ENCODE measurements around the gene MYO1D. TPM values are rescaled to one million over a fixed set of nuclear protein-coding genes. Genes with fewer than 3 reads are reported as not detected.

Gene MYO1D
- total and polyA plus RNA-seq, 4 donors = 4.5 to 22.9 (median 13.3) TPM

DNA sequence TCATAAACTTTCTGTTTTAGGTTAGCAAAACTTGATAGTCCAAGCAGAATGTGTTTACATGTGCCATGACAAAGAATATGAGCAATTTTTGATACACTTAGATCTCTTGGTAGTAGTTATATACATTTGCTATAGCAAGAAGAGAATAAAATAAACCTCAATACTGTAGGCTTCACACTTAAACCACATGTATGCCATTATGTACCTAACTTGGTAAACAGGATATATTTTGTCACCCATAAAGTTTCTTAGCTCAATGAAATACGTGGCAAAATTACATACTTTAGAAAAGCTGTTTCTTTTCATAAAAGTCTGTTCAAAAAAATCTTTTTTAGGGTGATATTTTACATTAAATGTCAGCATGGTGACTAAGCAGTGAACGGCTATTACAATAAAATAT, 184.7 kb downstream of the MYO1D start:
- Histone ChIP-seq H3K27me3 (ENCODE audit: control insufficient read depth in 4 of 4, insufficient read depth in 4 of 4, low read length in 3 of 4) (no peaks in the 10 kb centered on the region), H3K4me1 (ENCODE audit: control insufficient read depth in 4 of 4, insufficient read depth in 4 of 4, low read length in 3 of 4) (no peaks in the 10 kb centered on the region), H3K36me3 (ENCODE audit: control insufficient read depth in 4 of 4, insufficient read depth in 3 of 4, low read depth in 1 of 4, low read length in 3 of 4) (no peaks in the 10 kb centered on the region), H3K4me3 (ENCODE audit: low read depth in 1 of 3, low read length in 3 of 3) (no peak overlapping the region), H3K9ac (ENCODE audit: low read depth in 1 of 2, low read length in 2 of 2) (no peak overlapping the region), H3K9me3 (ENCODE audit: control insufficient read depth in 4 of 4, low read length in 3 of 4) (no peaks in the 10 kb centered on the region), H3K27ac (ENCODE audit: low read depth in 1 of 2, low read length in 2 of 2) (no peak overlapping the region)
- whole genome bisulfite sequencing = 93% methylated on average over 2 of the region's 2 CpGs
- TF ChIP-seq TAF1 (conservative IDR thresholded peaks at IDR 0.05) (no peak), GABPA (IDR thresholded peaks at IDR 0.05 in 1 of 2, conservative IDR thresholded peaks at IDR 0.05 in 1 of 2) (no peak), FOXA2 (IDR thresholded peaks at IDR 0.05) (no peak), REST (IDR thresholded peaks at IDR 0.05) (no peak), EGR1 (IDR thresholded peaks at IDR 0.05; ENCODE audit: low read depth in 2 of 2) (no peak), FOXA1 (IDR thresholded peaks at IDR 0.05) (no peak), HNF4G (IDR thresholded peaks at IDR 0.05) (no peak), JUND (IDR thresholded peaks at IDR 0.05) (no peak), NR2F2 (IDR thresholded peaks at IDR 0.05) (no peak), CTCF (IDR thresholded peaks at IDR 0.05; ENCODE audit: low read depth, low read length, missing input control) (no peak), RXRA (IDR thresholded peaks at IDR 0.05) (no peak), YY1 (IDR thresholded peaks at IDR 0.05) (no peak), RAD21 (IDR thresholded peaks at IDR 0.05) (no peak)
- TF ChIP-seq, protein P1, sequence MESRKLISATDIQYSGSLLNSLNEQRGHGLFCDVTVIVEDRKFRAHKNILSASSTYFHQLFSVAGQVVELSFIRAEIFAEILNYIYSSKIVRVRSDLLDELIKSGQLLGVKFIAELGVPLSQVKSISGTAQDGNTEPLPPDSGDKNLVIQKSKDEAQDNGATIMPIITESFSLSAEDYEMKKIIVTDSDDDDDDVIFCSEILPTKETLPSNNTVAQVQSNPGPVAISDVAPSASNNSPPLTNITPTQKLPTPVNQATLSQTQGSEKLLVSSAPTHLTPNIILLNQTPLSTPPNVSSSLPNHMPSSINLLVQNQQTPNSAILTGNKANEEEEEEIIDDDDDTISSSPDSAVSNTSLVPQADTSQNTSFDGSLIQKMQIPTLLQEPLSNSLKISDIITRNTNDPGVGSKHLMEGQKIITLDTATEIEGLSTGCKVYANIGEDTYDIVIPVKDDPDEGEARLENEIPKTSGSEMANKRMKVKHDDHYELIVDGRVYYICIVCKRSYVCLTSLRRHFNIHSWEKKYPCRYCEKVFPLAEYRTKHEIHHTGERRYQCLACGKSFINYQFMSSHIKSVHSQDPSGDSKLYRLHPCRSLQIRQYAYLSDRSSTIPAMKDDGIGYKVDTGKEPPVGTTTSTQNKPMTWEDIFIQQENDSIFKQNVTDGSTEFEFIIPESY (IDR thresholded peaks at IDR 0.05) = no peak
- TF ChIP-seq, protein P2, sequence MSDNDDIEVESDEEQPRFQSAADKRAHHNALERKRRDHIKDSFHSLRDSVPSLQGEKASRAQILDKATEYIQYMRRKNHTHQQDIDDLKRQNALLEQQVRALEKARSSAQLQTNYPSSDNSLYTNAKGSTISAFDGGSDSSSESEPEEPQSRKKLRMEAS (IDR thresholded peaks at IDR 0.05) = no peak
- TF ChIP-seq, protein P3, sequence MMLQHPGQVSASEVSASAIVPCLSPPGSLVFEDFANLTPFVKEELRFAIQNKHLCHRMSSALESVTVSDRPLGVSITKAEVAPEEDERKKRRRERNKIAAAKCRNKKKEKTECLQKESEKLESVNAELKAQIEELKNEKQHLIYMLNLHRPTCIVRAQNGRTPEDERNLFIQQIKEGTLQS (IDR thresholded peaks at IDR 0.05) = no peak
- DNase-seq (ENCODE audit: low spot score) = no peak

DNA sequence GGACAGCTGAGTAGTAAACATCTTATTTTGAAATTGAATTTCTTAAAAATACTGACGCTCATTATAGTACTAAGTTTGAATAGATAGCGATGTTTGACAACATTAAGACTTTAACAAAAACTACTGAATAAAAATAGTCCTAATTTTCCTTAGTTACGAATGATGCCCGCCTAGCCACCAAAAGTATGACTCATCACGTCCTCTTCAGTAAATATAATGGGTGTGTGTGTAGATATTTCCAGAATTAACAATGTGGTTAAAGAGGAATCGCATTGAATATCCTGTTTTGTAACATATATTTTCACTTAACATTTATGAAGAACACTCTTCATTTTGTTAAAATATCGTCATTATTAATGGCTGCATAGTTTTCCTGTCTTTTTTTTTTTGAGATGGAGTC, 187.6 kb downstream of the MYO1D start:
- no peaks in the 10 kb centered on the region for H3K9me3 ChIP-seq (ENCODE audit: control insufficient read depth in 4 of 4, low read length in 3 of 4)
- no peak overlapping the region for H3K27ac ChIP-seq (ENCODE audit: low read depth in 1 of 2, low read length in 2 of 2)
- no peak overlapping the region for H3K4me3 ChIP-seq (ENCODE audit: low read depth in 1 of 3, low read length in 3 of 3)
- H3K36me3 ChIP-seq (ENCODE audit: control insufficient read depth in 4 of 4, insufficient read depth in 3 of 4, low read depth in 1 of 4, low read length in 3 of 4) = no peaks in the 10 kb centered on the region
- no peaks in the 10 kb centered on the region for H3K27me3 ChIP-seq (ENCODE audit: control insufficient read depth in 4 of 4, insufficient read depth in 4 of 4, low read length in 3 of 4)
- no peaks in the 10 kb centered on the region for H3K4me1 ChIP-seq (ENCODE audit: control insufficient read depth in 4 of 4, insufficient read depth in 4 of 4, low read length in 3 of 4)
- no peak overlapping the region for H3K9ac ChIP-seq (ENCODE audit: low read depth in 1 of 2, low read length in 2 of 2)
- 90% methylated on average over 7 of the region's 7 CpGs for WGBS
- no peak for DNase-seq (ENCODE audit: low spot score)
- TF ChIP-seq NR2F2 (IDR thresholded peaks at IDR 0.05) = no peak
- no peak for TF ChIP-seq HNF4A (conservative IDR thresholded peaks at IDR 0.05)
- TF ChIP-seq FOXA1 (IDR thresholded peaks at IDR 0.05) = no peak
- TF ChIP-seq, protein P1 (IDR thresholded peaks at IDR 0.05) = no peak
- TF ChIP-seq RAD21 (IDR thresholded peaks at IDR 0.05) = no peak
- no peak for TF ChIP-seq YY1 (IDR thresholded peaks at IDR 0.05)
- no peak for TF ChIP-seq CTCF (IDR thresholded peaks at IDR 0.05; ENCODE audit: low read depth, low read length, missing input control)
- TF ChIP-seq FOXA2 (IDR thresholded peaks at IDR 0.05) = no peak
- TF ChIP-seq HNF4G (IDR thresholded peaks at IDR 0.05) = no peak
- TF ChIP-seq RXRA (IDR thresholded peaks at IDR 0.05) = no peak
- TF ChIP-seq, protein P2 (IDR thresholded peaks at IDR 0.05) = no peak
- no peak for TF ChIP-seq GABPA (IDR thresholded peaks at IDR 0.05 in 1 of 2, conservative IDR thresholded peaks at IDR 0.05 in 1 of 2)
- TF ChIP-seq, protein P3 (IDR thresholded peaks at IDR 0.05) = no peak
- TF ChIP-seq SP1 (IDR thresholded peaks at IDR 0.05) = no peak
- no peak for TF ChIP-seq TAF1 (conservative IDR thresholded peaks at IDR 0.05)
- TF ChIP-seq EGR1 (IDR thresholded peaks at IDR 0.05; ENCODE audit: low read depth in 2 of 2) = no peak

All from liver (tissue), 9 donors.